Uterus (tissue), 4 donors: Measurements from ENCODE around the gene NOL8. TPM values are rescaled to one million over a fixed set of nuclear protein-coding genes. Genes with fewer than 3 reads are reported as not detected.

Source experiments
- DNase-seq, 2 donors: peaks; one replicate each; pipeline ENCODE4 v3.0.0-alpha.2; 2019 to 2020
- H3K27ac ChIP-seq, 2 donors: fragments of 200-600 bp; sonication (generic); 1 replicate in 1 of 2; 2 replicates in 1 of 2; pipeline ENCODE4 v1.5.1; 2016 to 2018
- H3K27me3 ChIP-seq, 2 donors: fragments of 200-600 bp; sonication (generic); one replicate each; pipeline ENCODE4 v1.5.1; 2018 to 2019; ENCODE audit warnings: control low read depth in 1 of 2
- H3K36me3 ChIP-seq, 2 donors: fragments of 200-600 bp; sonication (generic); one replicate each; pipeline ENCODE4 v1.5.1; 2019; ENCODE audit warnings: control low read depth in 1 of 2
- H3K4me1 ChIP-seq, 2 donors: fragments of 200-600 bp; sonication (generic); one replicate each; pipeline ENCODE4 v1.5.1; 2018 to 2019; ENCODE audit warnings: control low read depth in 1 of 2
- H3K4me3 ChIP-seq, 2 donors: fragments of 200-600 bp; sonication (generic); 1 replicate in 1 of 2; 2 replicates in 1 of 2; pipeline ENCODE4 v1.5.1; 2018 to 2019; ENCODE audit warnings: mild to moderate bottlenecking in 1 of 2
- H3K9me3 ChIP-seq, 2 donors: fragments of 200-600 bp; sonication (generic); one replicate each; pipeline ENCODE4 v1.5.1; 2019; ENCODE audit warnings: control low read depth in 1 of 2
- POLR2A ChIP-seq, 2 donors: fragments of 450-650 bp; IDR thresholded peaks; one replicate each; pipeline ENCODE4 v1.6.1; 2016; ENCODE audit warnings: antibody characterized with exemption in 2 of 2, mild to moderate bottlenecking in 1 of 2, moderate library complexity in 1 of 2
- intact Hi-C: fragments of 100-400 bp; cut with DNase I; formaldehyde crosslinking; loops from one replicate; pipeline ENCODE4 v1.15.1; 2023; ENCODE audit warnings: low total_unique reads
- total RNA-seq, 4 donors: library from RNA; depleted of rRNA in 3 of 4; stranded (reverse); fragments of >200 nt in 3 of 4; gene quantifications; one replicate each; pipeline versions ENCODE4 v1.1.0 to v1.2.4, GENCODE V29; 2014 to 2023
- TF ChIP-seq, protein P1 (sequence below), 4 experiments: fragments of 200-600 bp in 2 of 4; fragments of 450-650 bp in 2 of 4; sonication (generic) in 2 of 4; IDR thresholded peaks; one replicate each; pipeline ENCODE4 v1.5.1; 2016 to 2019; ENCODE audit warnings: antibody characterized with exemption in 4 of 4, mild to moderate bottlenecking in 2 of 4, moderate library complexity in 1 of 4
- donor health status: DM: yes; HTN: yes; CAD: no.

Gene NOL8
- total RNA-seq, 4 donors from 2014 or later: 16.5 to 48.0 (median 33.0) TPM

DNA sequence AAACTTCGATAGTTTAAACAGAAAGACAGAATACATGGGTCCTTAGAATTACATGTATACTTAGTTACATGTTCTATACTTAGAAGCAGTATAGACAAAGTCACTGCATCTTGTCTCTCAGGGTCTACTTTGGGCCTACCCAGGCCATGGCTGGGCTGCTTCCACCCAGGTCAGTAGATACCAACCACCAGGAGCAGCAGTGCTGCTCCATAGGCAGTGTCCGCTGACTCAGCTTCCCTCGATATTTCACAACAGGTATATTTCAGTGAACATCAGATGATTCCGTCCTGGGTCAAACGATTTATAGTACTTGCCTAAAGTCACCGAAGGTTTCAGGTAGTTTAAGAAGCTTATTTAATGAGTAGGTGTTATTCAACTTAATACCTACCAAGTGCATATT, 49.6 kb downstream of the NOL8 start:
- Histone ChIP-seq H3K4me3 (no peak overlapping the region), H3K36me3 (no peaks in the 10 kb centered on the region), H3K27ac (peak overlapping the region; percentile 68 to 71), H3K27me3 (no peaks in the 10 kb centered on the region), H3K9me3 (no peaks in the 10 kb centered on the region), H3K4me1 (no peaks in the 10 kb centered on the region)
- intact Hi-C loops: no loop called here
- TF ChIP-seq, protein P1, sequence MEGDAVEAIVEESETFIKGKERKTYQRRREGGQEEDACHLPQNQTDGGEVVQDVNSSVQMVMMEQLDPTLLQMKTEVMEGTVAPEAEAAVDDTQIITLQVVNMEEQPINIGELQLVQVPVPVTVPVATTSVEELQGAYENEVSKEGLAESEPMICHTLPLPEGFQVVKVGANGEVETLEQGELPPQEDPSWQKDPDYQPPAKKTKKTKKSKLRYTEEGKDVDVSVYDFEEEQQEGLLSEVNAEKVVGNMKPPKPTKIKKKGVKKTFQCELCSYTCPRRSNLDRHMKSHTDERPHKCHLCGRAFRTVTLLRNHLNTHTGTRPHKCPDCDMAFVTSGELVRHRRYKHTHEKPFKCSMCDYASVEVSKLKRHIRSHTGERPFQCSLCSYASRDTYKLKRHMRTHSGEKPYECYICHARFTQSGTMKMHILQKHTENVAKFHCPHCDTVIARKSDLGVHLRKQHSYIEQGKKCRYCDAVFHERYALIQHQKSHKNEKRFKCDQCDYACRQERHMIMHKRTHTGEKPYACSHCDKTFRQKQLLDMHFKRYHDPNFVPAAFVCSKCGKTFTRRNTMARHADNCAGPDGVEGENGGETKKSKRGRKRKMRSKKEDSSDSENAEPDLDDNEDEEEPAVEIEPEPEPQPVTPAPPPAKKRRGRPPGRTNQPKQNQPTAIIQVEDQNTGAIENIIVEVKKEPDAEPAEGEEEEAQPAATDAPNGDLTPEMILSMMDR (IDR thresholded peaks at IDR 0.05): peak in 1 of 4 experiments; percentile 6
- TF ChIP-seq POLR2A (IDR thresholded peaks at IDR 0.05): no peak
- no peak for DNase-seq

DNA sequence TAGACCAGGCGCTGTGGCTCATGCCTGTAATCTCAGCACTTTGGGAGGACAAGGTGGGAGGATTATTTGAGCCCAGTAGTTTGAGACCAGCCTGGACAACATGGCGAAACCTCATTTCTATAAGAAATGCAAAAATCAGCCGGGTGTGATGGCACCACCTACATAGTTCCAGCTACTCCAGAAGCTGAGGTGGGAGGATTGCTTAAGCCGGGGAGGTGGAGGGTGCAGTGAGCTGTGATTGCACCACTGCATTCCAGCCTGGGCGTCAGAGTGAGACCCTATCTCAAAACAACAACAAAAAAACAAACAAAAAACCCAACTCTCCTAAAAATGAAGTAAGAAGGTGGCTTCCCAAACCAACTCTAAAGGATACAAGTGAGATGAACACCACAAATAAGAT, 54.6 kb downstream of the NOL8 start:
- Histone ChIP-seq H3K36me3 (no peaks in the 10 kb centered on the region), H3K4me1 (no peaks in the 10 kb centered on the region), H3K9me3 (no peaks in the 10 kb centered on the region), H3K4me3 (no peak overlapping the region), H3K27ac (no peak overlapping the region), H3K27me3 (no peaks in the 10 kb centered on the region)
- TF ChIP-seq, protein P1 (IDR thresholded peaks at IDR 0.05): no peak
- no peak for TF ChIP-seq POLR2A (IDR thresholded peaks at IDR 0.05)
- intact Hi-C loops: no loop called here
- no peak for DNase-seq

DNA sequence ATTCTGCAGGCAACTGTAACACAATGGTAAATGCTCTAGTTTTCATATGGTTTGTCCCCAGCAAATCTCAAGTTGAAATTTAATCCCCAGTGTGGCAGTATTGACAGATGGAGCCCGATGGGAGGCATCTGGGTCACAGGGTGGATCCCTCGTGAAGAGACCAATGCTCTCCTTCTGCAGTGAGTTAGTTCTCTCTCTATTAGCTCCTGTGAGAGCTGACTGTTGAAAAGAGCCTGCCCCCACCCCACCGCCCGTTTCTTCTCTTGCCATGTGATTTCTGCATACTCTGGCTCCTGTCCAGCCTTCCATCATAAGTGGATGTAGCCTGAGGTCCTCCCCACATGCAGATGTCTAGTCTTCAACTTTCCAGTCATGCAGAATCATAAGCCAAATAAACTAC, 58.7 kb downstream of the NOL8 start:
- Histone ChIP-seq H3K4me1 (no peaks in the 10 kb centered on the region), H3K27ac (no peak overlapping the region), H3K4me3 (no peak overlapping the region), H3K36me3 (no peaks in the 10 kb centered on the region), H3K27me3 (no peaks in the 10 kb centered on the region), H3K9me3 (no peaks in the 10 kb centered on the region)
- intact Hi-C loops: no loop called here
- no peak for DNase-seq
- TF ChIP-seq, protein P1 (IDR thresholded peaks at IDR 0.05): no peak
- TF ChIP-seq POLR2A (IDR thresholded peaks at IDR 0.05): no peak

DNA sequence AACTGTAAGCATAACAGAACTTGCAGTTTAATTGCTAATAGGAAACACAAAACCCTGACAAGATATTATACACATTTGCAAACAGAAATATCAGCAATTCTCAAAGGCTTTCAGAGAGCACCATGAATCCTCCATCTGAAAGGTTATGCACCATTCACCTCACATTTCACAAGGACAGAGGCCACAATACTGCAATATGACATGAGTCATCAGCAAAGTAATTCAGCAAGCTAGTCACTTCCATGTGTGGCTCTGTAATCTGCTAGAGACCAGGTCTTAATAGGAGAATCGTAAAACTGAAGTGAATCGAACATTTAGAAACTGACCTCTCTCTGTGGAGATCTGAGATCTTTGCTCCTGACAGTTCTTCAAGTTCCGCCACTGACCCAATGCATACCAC, 60.0 kb downstream of the NOL8 start:
- intact Hi-C loops: no loop called here
- TF ChIP-seq POLR2A (IDR thresholded peaks at IDR 0.05): no peak
- TF ChIP-seq, protein P1 (IDR thresholded peaks at IDR 0.05): no peak
- Histone ChIP-seq H3K4me3 (no peak overlapping the region), H3K36me3 (no peaks in the 10 kb centered on the region), H3K27ac (no peak overlapping the region), H3K4me1 (no peaks in the 10 kb centered on the region), H3K27me3 (no peaks in the 10 kb centered on the region), H3K9me3 (no peaks in the 10 kb centered on the region)
- DNase-seq: no peak

DNA sequence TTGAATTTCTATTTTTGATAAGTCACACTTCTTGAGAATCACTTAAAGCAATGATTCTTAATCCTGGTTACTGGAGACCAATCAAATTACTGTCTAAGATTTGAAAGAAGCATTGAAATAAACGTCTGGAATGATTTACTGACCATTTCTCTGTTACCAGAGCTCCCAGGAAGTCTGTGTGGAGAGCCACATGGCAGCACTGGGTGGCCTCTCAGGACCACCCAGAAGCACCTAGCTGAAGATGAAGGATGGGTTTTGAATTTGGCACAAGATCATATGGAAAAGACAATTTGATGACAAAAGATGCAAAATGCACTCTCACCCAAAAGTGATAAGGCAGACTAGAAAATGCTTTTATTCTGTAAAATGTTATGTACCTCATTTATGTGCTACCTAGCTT, 62.0 kb downstream of the NOL8 start:
- H3K27me3 ChIP-seq: no peaks in the 10 kb centered on the region
- no peaks in the 10 kb centered on the region for H3K36me3 ChIP-seq

More for the DNA sequence above, 62.0 kb downstream of the NOL8 start:
- Histone ChIP-seq H3K27ac (no peak overlapping the region), H3K4me1 (no peaks in the 10 kb centered on the region), H3K9me3 (no peaks in the 10 kb centered on the region), H3K4me3 (no peak overlapping the region)
- intact Hi-C loops: no loop called here
- no peak for TF ChIP-seq POLR2A (IDR thresholded peaks at IDR 0.05)
- TF ChIP-seq, protein P1 (IDR thresholded peaks at IDR 0.05): no peak
- no peak for DNase-seq
